NCI-H2029 (cell line): Measurements from ENCODE around the gene DUOXA1.
A peak's percentile ranks its signal among the peaks of the same experiment; 100 is the strongest.

ENCODE experiments used
- DNase-seq: peaks from one replicate; lab custom pipeline; 2025; lab: John Stamatoyannopoulos, UW

DUOXA1 gene, protein sequence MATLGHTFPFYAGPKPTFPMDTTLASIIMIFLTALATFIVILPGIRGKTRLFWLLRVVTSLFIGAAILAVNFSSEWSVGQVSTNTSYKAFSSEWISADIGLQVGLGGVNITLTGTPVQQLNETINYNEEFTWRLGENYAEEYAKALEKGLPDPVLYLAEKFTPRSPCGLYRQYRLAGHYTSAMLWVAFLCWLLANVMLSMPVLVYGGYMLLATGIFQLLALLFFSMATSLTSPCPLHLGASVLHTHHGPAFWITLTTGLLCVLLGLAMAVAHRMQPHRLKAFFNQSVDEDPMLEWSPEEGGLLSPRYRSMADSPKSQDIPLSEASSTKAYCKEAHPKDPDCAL

DNA sequence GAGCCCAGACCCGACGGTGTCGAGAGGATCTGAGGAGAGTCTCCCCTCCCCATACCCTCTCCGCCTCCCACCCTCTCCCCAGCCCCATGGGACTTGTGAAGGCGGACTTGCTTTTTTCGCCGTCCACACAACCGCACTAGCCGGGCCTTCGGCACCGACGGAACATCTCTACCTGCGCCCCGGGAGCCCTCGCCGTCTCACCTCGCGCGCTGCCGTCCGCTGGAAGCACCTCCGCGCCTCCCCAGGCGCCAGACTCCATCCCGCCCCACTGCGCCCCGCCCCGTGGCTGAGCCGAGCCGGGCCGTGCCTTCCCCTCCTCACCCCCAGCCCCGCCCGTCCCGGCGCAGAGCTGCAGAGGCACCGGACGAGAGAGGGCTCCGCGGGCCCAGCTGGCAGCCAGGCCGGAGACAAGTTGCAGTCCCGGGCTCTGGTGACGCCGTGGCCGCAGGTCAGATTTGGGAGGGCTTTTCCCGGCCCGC is at the start of gene DUOXA1, which contains the start of gene DUOX1:
TSS of gene DUOXA1 (minus strand) at position 229 of the 479 bp plus-strand sequence. CDS start 6,865 bp downstream, outside the sequence.
TSS of gene DUOX1 (plus strand) at position 344 of the 479 bp plus-strand sequence. CDS start 1,973 bp downstream, outside the sequence.
- no peak for DNase-seq

DNA sequence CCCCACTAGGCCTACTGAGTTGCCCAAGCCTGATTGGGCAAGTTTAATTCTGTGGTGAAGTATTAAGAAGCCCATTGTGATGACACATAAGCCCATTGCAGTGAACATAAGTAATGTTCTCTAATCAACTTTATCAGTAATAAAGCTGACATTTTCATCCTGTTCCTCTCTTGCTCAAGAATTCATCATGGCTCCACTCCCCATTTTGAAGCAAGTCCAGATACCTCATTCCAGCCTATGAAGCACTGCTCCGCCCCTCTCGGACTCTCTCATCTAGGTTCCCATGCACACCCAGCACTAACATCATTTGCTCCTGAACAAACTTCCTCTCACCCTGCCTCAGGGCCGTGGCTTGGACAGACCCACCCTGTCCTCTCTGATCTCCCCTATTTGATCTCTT is 47.6 kb upstream of the DUOXA1 start:
- DNase-seq, result no peak

DNA sequence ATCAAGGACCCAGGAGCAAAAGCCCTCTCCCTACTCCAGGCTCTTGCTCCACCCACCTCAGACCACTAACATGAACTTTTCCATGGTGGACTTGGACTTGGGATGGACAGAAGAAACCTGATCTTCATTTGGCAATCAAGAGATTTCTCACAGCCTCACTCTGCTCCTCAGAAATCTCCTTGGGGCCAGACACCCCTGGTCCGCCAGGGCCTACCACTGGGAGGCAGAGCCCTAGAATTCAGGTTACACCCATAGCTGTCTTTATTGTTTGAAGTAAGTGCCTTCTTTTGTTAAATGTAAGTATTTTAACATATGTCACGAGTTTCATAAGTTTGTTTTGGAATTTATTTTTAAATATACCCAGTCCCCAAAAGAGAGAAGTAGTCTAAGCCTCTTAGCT is 44.9 kb upstream of the DUOXA1 start:
- no peak for DNase-seq

DNA sequence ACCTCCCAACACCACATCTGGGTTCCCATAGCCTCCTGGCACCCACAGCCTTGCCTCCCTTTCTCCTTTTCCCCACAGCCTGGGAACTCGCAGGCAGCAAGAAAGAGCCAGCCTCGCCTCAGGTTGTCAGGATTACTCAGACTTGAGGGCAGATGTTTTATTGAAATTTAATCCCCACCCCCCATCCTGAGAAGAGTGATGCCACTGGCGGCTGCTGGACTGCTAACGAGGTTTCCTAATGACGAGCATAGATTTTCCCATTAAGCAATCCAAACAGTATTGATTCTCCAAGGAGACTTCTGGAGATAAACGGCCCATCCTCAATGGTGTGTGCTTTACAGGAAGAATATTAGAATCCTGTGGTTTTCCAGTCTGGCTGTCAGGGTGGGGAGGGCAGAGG is 44.4 kb upstream of the DUOXA1 start:
- DNase-seq, result no peak

DNA sequence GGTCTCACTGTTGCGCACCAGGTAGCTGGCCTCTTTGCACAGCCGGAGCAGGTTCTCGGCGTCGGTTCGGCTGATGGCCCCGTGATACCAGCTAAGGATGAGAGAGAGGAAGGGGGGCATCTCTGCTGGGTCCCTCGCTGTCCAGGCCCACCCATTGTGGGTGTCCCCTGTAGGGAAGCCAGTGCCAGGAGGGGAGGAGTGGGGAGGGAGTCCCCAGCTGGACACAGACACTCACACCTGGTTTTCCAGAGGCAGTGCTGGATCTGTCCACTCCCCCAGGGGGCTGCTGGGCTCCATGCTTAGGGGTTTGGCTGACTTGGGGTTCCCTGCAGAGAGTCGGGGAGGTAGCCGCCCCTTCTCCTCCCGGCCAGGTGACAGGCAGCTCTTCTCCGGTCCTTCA is 42.2 kb upstream of the DUOXA1 start:
- no peak for DNase-seq

DNA sequence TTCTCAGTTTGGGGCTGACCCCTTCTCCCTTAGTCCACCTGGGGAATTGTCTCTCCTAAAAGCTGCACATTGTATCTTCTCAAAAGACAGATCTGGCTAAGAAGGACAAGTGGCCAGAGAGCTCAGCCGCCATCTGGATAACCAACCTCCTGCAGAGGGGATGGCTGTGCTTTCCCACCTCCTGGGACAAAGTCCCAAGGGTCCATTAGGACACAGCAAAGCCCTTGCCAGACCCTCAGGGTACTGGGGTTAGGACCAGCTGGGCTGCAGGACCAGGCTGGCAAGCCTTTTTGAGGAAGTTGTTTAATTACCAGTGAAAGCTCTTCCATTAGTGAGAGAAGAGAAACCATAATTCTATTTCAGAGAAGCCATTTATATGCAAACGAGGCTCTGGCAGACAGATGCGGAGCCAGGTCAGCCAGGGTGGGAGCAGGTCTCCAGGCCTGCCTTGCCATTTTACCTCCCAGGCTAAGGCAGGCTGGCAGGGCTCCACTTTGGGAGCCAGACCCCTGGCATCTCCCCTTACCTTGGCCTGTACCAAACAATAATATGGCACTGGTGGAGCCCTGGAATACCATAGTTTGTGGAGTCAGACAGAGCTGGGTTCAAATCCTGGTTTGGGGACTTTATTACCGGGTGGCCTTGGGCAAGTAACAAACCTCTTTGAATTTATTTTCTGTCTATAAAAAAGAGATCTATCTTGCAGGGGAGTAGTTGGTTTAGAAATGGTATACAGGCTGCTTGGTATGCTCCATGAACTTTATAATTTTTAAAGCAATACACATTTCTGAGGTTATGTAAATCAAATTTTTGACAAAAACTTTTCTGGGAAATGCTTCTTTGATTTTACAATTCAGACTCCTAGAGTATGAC is 40.2 kb upstream of the DUOXA1 start:
- no peak for DNase-seq

DNA sequence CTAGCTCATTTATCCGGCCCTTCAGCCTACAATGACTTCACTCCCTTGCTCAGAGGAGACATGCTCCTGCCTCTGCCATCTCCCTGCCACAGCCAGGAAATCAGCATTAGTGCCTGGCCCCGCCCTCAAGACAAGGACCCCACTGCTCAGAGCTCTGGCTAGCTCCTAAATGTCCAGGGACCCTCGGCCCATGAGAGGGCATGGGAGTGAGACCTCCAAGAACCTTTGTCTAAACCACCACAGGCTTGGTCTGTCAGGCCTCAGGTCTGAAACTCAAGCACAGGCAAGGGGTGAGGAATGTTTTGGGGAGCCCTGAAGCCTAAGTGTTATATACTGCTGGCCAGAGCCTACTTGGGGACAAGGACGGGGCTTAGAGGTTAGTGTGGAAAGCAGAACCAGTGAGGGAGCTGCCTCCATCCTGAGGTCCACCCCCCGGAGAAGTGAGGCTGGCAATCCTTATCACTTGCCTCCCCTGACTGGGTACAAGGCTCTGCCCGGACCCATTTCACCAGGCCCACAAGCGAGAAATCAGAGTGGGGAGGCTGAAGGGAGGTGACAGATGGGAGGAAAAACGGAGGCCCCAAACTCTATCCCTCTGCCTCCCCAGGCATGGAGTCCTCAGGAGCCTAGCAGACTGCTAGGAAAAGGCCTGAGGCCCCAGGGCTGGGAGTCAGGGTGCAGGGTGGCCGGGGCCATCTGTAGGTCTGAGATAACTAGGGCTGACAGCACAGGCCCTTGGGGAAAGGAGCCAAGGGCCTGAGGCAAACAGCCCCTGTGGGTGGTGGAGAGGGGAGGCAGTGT is 39.3 kb upstream of the DUOXA1 start:
- DNase-seq, result no peak

DNA sequence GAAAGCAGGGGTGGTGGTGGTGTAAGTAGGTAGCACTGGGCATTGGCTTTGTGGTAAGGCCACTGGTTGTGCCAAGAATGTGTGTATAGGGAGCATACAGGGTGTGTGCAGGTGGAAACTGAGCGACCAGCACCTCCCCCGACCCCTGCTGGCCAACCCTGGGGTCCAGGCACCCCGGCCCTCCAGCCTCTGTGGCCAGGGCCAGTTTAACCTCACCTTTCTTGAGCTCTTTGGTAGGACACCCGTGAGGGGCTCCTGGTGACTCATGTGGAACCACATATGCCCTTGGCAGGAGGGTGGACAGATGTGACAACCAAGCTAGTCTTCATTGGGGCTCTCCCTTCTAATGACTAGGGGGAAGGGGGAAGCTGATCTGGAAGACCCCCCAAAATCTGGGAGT is 38.6 kb upstream of the DUOXA1 start:
- no peak for DNase-seq

DNA sequence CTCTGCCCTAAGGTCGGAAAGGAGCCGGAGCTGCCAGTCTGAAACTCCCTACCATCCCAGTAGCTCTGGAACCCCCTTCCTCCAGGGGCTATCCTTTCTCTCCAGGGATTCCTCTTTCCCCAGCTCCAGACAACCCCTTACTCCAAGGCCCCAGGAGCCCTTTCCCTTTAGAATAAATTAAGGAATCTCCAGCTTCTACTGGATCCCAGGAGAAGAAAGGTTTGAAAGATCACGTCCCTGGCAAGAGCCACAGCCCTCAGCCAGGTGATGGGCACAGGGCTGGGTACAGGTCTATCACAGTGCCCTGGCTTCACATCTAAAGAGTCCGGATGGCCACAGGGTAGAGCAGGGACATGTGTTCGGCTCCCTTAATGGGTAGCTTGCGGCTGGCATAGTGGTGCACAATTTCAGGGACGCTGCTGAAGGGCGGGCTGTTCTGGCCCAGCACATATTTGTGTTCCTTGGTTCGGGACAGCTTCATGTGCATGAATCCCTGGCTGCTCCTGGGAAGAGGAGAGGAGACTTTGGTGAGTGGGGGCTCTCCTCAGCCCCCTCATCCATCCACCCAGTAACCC is 38.0 kb upstream of the DUOXA1 start:
- DNase-seq, result no peak

DNA sequence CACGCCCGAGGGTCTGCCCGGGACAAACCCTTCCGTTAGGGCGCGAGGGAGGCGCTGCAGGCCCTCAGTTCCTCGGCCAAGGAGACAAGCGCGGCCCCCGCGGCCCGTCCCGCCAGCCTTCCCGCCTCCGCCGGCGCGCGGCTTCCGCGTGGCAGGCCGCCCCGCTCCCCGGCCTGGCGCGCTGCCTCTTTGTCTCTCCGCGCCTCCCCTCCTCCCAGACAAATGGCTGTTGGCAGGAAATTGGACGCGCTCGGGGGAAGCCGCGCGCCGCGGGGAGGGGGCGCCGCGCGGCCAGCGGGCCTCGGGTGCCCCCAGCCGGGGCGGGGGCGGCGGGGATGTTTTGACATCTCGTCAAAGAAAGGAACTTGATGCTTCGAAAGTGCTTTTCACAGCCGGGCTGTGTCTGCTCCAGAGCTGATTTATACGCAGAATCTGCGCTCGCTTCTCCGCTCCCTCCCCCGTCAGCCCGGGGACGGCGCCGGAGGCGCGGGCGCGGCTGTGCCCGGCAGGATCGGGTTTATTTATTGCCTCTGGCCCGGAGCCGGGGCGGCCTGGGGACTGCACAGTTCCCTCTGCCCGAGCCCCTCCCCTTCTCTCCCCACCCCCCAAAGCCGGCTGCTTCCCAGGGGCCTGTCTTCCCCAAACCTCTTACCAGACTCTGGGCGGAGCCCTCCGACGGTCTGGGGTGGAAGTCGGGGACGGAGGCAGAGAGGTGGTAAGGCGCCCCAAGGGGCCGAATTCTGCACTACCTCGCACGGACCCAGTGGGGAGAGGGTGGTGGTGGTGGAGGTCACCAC is 37.4 kb upstream of the DUOXA1 start:
- peak; percentile 23 for DNase-seq

DNA sequence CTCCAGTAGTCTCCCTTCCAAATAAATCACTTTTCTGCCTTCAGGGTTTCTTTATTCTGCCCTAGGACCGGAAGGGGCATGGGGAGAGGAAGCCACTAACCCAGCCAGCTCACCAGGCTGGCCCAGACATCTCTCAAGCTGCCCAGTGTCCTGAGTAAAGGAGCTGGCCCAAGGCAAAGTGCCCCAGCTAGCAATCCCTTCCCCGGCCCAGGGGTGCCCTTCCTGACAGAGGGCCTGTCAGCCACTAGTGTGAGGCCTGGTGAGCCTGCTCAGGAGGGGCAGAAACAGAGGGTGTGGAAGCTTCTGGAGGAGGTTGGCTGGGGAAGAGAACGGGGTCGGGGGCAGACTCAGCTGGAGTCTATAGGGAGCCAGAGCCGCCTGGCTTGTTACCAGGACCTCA is 35.9 kb upstream of the DUOXA1 start:
- DNase-seq, result no peak

DNA sequence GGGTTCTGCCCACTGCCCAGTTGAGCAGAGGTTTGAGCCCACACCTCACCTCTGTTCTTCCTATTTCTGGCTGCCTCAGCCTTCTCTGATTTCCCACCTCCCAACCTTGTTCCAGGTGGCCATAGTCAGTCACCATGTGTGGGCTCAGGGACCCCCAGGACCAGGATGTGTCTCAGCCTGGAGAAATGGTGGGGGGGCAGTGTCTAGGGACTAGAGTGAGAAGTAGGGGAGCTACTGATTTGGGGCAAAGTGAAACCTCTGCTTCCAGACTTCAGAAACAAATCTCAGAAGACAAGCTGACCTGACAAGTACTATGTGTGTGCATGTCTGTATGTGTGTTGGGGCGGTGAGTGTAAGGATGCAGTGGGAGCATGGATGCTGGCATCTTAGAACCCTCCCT is 35.2 kb upstream of the DUOXA1 start:
- DNase-seq, result no peak

DNA sequence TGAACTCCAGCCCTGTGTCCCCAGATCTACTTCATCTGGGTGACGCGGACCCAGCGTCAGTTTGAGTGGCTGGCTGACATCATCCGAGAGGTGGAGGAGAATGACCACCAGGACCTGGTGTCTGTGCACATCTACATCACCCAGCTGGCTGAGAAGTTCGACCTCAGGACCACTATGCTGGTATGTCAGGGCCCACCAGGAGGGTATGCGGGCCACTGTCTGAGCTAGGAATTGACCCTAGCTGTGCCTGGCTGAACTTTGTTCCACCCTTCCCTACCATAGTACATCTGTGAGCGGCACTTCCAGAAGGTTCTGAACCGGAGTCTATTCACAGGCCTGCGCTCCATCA is 33.8 kb upstream of the DUOXA1 start:
- DNase-seq, result no peak

DNA sequence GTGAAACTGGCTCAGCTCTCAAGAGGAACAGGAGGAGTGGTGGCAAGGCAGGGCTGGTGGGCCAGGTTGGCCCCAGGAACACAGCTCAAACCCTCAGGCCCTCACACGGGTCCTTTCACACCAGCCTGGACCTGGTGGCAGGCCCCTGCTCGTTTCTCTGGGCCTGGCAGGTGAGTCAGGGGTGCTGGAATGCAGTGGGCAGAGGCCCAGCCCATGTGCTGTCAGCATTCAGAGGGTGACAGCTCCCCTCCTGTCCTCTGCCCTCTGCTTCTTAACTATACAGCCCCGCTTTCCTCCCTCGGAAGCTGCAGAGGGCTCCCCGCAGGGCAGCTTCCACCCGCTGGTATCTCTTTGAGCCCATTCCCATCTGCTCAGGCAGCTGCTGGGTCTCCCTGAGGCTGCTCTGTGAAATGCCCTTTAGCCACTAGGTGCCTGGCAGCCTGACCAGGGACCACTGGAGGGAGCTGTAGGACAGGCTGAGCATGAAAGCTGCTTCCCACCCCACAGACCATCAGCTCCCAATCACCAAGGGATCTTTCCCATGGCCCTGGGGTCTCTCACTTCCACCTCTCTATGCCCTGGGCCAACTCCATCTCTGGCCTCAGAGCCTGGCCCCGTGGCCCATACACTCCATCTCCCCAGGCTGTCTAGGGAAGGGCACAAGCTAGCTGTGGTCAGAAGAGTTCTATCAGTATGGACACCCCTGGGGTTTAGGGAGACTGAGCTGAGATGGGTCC is 33.3 kb upstream of the DUOXA1 start:
- peak; percentile 35 for DNase-seq

DNA sequence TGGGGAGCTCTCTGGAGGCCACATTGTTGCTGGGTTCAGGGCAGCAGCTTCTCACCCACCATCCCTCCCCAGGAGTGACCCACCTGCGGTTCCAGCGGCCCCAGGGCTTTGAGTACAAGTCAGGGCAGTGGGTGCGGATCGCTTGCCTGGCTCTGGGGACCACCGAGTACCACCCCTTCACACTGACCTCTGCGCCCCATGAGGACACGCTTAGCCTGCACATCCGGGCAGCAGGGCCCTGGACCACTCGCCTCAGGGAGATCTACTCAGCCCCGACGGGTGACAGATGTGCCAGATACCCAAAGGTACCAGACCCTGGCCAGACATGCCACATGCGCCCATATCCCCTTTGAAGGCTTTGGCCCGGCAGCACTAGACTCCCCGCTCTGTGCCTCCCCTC is 32.0 kb upstream of the DUOXA1 start:
- no peak for DNase-seq

DNA sequence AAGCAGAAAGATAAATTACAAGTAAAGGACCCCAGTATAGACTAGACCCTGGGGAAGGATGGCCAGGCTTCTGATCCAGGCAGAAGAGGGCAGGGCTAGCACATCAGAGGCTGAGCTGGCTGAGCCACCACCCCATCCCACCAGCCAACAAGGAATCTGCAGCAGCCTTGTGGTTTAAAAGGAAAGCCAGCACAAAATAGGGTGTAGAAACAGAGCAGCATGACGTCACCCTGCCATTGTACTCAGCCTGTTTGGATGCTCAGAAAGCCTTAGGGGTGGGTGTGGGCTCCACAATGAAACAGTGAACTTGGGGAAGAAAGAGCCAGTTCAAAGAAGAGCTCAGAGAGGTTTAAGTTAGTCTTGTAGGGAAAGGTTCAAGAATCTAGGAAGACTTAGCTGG is 28.3 kb upstream of the DUOXA1 start:
- DNase-seq, result no peak

DNA sequence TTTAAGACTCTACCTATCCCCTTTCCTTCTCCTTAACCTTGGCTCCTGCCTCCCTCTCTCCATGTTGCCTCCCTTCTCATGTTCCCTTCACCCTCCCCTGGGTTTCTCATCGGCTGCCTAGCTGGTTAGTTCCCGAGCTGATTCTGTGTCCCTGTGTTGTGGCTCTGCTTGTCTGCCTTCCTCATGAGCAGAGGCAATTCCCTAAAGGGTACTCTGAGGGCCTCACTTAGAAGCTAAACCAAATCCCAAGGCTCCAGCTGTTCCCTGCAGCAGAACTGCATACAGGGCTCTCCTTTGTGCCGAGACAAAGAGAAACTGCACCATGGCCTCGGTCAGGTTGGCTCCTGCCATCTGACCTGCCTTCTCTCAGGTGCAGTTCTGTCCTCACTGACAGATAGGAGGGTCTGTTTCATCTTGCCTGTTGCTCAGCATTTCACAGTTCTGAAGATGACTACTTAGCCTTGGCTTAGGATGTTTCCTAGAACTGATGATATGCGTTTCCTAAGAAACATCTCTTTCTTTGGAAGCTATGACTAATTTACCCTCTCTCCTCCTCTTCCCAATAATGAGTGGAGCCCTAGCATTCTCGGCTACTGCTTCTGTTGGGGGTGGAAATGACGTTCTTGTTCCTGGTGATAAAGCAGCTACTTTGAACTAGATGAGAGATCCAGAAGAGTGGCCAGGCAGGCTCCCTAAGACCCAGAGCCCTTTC is 27.2 kb upstream of the DUOXA1 start:
- DNase-seq, result no peak

DNA sequence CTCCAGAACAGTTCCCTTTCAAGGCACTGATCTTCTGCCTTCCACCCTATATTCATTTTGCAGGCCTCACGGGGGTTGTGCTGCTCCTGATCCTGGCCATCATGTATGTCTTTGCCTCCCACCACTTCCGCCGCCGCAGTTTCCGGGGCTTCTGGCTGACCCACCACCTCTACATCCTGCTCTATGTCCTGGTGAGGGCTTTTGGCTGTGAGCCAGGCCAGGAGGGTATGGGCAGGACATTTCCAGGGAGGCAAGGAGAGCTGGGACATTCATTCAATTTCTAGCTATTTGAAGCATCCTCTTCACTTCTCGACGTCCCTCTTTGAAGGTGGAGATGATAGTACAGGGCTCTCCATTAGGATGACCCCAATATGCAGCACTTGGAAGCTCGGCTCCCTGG is 26.1 kb upstream of the DUOXA1 start:
- no peak for DNase-seq

DNA sequence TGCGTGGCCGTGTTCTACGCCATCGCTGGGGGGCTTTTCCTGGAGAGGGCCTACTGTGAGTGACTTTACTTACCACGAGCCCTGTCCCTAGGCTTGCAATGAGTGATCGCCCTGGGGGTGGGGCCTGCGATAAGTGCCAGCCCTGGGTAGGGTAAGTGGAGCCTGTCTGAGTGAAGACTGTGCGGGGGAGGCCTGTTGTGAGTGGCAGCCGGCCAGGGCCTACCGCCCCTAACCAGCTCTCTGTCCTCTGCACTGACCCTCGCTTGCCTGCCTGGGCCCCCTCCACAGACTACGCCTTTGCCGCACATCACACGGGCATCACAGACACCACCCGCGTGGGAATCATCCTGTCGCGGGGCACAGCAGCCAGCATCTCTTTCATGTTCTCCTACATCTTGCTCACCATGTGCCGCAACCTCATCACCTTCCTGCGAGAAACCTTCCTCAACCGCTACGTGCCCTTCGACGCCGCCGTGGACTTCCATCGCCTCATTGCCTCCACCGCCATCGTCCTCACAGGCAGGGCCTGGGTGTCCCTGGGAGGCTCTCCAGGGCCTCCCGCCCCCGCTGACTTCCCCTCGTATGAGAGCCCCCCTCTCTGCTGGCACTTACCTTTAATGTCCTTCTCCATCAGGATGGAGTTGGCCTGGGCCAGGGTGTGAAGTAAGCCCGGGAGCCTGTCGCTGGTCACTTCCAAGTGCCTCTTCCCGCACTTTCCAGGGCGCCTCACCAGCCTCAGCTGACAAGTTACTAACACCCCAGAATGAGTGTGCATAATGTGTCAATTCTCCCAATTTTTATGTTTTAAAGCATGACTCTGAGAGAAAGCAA is 22.5 kb upstream of the DUOXA1 start:
- no peak for DNase-seq
